Measurements from ENCODE around the gene OTOA.
"Not testable (repeated sequence)": the region's sequence is repeated elsewhere in the genome, so short reads cannot be mapped to it uniquely, and the experiment has no call there.

Gene OTOA

DNA sequence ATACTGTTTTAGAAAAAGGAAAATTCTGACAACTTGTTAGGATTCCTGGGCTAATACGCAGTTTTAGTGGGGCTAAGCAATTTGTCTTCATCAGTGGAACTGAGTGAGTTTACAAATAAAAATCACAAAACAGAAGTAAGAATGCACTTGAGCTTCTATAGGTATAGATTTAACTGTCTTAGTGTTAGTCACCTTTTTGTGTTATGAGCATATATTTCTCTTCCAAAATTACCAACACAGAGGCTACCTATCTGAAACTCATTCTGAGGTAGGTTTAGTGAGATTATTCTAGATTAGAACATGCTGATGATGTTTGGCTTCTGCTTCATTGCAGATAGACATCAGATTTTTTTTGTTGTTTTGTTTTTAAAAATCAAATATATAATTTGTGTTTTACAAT is 41.2 kb upstream of the OTOA start:
- TF ChIP-seq, protein P1, sequence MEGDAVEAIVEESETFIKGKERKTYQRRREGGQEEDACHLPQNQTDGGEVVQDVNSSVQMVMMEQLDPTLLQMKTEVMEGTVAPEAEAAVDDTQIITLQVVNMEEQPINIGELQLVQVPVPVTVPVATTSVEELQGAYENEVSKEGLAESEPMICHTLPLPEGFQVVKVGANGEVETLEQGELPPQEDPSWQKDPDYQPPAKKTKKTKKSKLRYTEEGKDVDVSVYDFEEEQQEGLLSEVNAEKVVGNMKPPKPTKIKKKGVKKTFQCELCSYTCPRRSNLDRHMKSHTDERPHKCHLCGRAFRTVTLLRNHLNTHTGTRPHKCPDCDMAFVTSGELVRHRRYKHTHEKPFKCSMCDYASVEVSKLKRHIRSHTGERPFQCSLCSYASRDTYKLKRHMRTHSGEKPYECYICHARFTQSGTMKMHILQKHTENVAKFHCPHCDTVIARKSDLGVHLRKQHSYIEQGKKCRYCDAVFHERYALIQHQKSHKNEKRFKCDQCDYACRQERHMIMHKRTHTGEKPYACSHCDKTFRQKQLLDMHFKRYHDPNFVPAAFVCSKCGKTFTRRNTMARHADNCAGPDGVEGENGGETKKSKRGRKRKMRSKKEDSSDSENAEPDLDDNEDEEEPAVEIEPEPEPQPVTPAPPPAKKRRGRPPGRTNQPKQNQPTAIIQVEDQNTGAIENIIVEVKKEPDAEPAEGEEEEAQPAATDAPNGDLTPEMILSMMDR (IDR thresholded peaks at IDR 0.05; ENCODE audit: low read depth, low read length, missing control alignments) = no peak
- H3K4me3 ChIP-seq (replicated peaks; ENCODE audit: low read depth, low read length) = no peak overlapping the region
- DNase-seq (ENCODE audit: extremely low read depth, low read depth) = no peak

DNA sequence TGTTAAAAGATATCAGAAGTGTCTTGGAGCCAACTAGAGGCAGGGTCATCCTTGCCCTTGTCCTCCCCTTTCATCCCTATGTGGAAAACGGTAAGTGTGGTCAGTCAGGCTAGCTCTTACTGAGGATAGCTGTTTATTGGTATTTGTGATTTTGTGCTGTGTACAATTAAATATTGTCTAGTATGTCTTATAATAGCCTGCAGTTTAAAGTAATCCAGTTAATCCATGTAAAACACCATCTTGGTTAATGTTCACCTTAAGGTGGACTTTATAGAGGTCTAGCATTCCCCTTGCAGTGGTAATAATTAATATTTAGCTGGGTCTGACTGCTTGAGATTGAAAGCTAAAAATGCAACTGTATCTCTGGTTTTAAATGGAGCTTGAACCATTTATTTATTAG is 38.7 kb upstream of the OTOA start:
- TF ChIP-seq, protein P1 (IDR thresholded peaks at IDR 0.05; ENCODE audit: low read depth, low read length, missing control alignments) = no peak
- H3K4me3 ChIP-seq (replicated peaks; ENCODE audit: low read depth, low read length) = no peak overlapping the region
- DNase-seq (ENCODE audit: extremely low read depth, low read depth) = no peak

DNA sequence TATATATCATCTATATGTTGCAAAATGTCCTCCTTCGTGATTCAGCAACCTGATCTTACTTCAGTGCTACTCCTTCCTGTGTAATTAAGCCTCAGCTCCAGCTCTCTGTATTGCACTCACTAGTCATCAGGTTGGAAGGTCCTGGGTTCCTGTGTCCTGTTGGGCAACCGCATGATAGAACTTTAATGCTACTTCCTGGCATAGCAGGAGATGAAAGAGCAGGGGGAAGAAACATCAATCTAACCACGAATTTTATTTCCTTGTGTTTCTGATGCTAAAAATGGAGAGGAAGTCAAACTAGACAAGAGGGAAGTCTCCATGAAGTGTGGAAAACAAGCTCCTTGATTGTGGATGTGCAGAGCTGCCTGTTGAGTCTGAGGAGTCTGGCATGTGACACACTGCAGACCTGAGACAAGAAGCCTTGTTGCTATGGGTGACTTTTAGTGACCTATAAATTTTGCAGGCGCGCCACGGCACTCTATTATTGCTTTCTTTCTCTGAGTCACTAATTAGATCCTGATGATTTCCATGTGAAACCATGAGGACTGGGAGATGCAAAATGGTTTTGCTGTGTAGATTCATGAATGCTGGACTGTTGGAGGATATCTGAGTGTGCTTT is 37.0 kb upstream of the OTOA start:
- DNase-seq (ENCODE audit: extremely low read depth, low read depth) = peak; percentile 92
- no peak overlapping the region; the same call in 1 of the 2 replicates for H3K4me3 ChIP-seq (replicated peaks; ENCODE audit: low read depth, low read length)

DNA sequence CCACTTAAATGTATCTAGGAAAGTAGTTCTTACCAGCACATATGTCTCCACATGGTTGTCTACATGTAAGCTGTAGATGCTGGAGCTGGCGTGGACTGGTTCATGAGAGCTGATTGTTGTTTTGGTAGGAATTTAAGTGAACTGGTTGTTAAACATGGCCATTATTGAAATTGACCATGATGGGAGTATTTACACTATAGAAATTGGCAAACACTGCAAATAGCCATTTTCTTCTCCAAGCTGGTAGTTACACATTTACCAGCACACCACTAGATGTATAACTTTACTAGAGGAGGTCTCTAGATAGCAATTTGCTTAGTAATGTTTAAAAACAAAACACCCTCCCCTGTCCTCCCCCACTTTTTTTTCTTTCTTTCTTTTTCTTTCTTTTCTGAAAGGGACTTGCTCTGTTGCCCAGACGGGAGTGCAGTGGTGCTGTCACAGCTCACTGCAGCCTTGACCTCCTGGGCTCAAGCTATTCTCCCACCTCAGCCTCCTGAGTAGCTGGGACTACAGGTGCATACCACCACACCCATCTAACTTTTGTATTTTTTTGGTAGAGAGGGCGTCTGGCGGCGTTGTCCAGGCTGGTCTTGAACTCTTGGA is 35.5 kb upstream of the OTOA start:
- no peak for DNase-seq (ENCODE audit: extremely low read depth, low read depth)
- no peak overlapping the region for H3K4me3 ChIP-seq (replicated peaks; ENCODE audit: low read depth, low read length)
- TF ChIP-seq, protein P1 (IDR thresholded peaks at IDR 0.05; ENCODE audit: low read depth, low read length, missing control alignments) = no peak

More for the DNA sequence above, 37.0 kb upstream of the OTOA start:
- TF ChIP-seq, protein P1 (IDR thresholded peaks at IDR 0.05; ENCODE audit: low read depth, low read length, missing control alignments) = no peak

DNA sequence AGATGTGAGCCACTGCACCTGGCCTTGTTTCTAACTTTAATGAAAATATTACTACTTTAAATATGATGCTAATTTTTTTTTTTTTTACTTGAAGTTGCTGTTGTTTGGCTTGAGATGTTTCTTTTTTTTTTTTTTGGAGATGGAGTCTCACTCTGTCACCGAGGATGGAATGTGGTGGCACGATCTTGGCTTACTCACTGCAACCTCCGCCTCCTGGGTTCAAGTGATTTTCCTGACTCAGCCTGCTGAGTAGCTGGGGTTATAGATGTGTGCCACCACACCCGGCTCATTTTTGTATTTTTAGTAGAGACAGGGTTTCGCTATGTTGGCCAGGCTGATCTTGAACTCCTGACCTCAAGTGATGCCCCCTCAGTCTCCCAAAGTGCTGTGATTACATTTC is 35.0 kb upstream of the OTOA start:
- no peak for DNase-seq (ENCODE audit: extremely low read depth, low read depth)
- no peak overlapping the region for H3K4me3 ChIP-seq (replicated peaks; ENCODE audit: low read depth, low read length)
- TF ChIP-seq, protein P1 (IDR thresholded peaks at IDR 0.05; ENCODE audit: low read depth, low read length, missing control alignments) = no peak

DNA sequence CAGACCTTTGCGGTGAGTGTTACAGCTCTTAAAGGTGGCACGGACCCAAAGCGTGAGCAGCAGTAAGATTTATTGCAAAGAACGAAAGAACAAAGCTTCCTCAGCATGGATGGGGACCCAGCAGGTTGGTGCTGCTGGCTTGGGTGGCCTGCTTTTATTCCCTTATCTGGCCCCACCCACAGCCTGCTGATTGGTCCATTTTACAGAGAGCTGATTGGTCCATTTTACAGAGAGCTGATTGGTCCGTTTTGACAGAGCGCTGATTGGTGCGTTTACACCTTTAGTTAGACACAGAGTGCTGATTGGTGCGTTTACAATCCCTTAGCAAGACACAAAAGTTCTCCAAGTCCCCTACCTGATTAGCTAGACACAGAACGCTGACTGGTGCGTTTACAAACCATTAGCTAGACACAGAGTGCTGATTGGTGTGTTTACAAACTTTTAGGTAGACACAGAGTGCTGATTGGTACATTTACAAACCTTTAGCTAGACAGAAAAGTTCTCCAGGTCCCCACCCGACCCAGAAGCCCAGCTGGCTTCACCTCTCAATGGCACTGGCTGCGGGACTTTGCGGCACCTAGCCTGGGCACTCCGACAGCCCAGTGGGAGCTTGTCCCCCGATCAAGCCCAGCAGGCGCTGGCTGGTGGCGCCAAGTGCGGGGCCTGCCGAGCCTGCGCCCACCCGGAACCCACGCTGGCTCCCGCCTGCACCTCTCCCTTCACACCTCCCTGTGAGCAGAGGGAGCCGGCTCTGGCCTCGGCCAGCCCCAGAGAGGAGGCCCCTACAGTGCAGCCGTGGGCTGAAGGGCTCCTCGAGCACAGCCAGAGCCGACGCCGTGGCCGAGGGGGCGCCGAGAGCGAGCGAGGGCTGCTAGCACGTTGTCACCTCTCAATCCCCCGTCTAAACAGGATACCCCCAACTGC is 33.9 kb upstream of the OTOA start:
- not testable (repeated sequence) for H3K4me3 ChIP-seq (replicated peaks; ENCODE audit: low read depth, low read length); DNase-seq (ENCODE audit: extremely low read depth, low read depth)

DNA sequence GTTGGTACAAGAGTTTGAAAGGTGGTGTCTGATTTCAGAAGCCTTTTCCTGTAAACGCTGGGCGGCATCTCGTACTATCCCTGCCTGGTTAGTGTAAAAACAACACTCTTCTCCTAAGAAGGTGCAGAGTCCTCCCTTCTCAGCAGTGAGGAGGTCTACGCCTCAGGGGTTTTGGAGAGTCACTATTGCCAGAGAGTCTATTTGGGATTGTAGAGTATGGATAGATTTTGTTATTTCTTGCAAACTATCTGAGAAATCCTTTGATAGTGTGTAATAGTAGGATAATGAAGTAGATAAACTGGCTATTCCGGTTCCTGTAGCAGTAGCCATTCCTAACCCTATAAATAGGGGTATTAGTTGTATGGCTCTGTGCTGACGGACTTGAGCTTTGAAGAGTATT is 32.9 kb upstream of the OTOA start:
- H3K4me3 ChIP-seq (replicated peaks; ENCODE audit: low read depth, low read length); DNase-seq (ENCODE audit: extremely low read depth, low read depth): not testable (repeated sequence)

DNA sequence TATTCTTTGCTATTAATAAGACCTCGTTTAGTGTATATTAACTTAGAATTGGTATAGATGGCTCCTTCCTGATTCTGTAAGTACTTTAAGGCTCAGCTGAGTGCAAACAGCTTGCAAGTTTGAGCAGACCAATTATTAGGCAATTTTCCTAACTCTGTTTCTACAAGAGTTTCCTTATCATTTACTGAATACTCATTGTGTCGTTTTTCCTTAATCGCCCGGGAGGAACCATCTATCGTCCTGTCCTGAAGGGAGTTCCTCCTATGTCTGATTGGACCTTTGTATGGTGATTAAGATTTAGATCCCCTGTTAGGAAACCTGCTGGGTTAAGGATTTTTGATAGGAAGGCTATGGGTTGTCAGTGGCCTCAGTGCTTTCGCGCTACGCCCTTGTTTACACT is 32.4 kb upstream of the OTOA start:
- DNase-seq (ENCODE audit: extremely low read depth, low read depth); H3K4me3 ChIP-seq (replicated peaks; ENCODE audit: low read depth, low read length): not testable (repeated sequence)

DNA sequence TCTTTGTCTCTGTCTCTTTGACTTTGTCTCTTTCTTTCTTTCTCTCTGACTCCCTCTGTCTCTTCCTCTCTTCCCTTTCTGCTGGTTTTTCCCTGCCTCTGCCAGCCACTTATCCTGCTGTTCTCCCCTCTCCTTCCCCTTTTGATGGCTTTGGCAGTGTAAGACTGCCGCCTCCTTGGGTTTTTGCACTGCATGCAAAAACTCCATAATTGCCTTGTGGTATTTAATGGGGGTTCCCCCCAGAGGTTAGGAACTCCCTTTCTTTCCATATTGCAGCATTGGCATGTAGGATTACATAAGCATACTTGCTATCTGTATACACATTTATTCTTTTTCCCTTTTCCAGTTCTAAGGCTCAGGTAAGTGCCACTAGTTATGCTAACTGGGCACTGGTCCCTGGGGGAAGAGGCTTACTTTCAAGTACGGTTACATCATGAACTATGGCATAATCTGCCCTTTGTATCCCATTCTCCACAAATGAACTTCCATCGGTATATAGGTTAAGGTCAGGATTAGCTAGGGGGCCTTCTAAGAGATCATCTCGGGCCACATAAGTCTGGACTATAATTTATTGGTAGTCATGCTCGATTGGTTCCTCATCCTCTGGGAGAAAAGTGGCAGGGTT is 31.7 kb upstream of the OTOA start:
- DNase-seq (ENCODE audit: extremely low read depth, low read depth); H3K4me3 ChIP-seq (replicated peaks; ENCODE audit: low read depth, low read length): not testable (repeated sequence)

Measured in HFF-Myc (cell line).